Sigmoid colon (tissue), 7 donors: ENCODE results near the gene RFPL3. TPM values are rescaled to one million over a fixed set of nuclear protein-coding genes. Genes with fewer than 3 reads are reported as not detected.
"Not testable (repeated sequence)": the region's sequence is repeated elsewhere in the genome, so short reads cannot be mapped to it uniquely, and the experiment has no call there.

Experiments used
- DNase-seq: peaks from one replicate; pipeline ENCODE4 v3.0.0-alpha.2; 2019
- H3K27ac ChIP-seq, 4 donors: fragments of 200-600 bp; sonication (generic); one replicate each; pipeline ENCODE4 v1.5.1; 2016 to 2019; ENCODE audit warnings: mild to moderate bottlenecking in 1 of 4
- H3K27me3 ChIP-seq, 3 donors: fragments of 200-600 bp; sonication (generic); one replicate each; pipeline ENCODE4 v1.5.1; 2019; ENCODE audit warnings: mild to moderate bottlenecking in 1 of 3
- H3K36me3 ChIP-seq, 4 donors: fragments of 200-600 bp; sonication (generic); one replicate each; pipeline ENCODE4 v1.5.1; 2016 to 2019
- H3K4me1 ChIP-seq, 4 donors: fragments of 200-600 bp; sonication (generic); one replicate each; pipeline ENCODE4 v1.5.1; 2017 to 2019
- H3K4me3 ChIP-seq, 4 donors: fragments of 200-600 bp; sonication (generic); one replicate each; pipeline ENCODE4 v1.5.1; 2017 to 2019; ENCODE audit warnings: mild to moderate bottlenecking in 2 of 4, moderate library complexity in 1 of 4
- H3K9me3 ChIP-seq, 4 donors: fragments of 200-600 bp in 3 of 4; sonication (generic) in 3 of 4; one replicate each; pipeline versions ENCODE4 v1.5.1 to v1.6.1; 2013 to 2019
- EP300 ChIP-seq, 4 donors: sonication (generic); formaldehyde crosslinking; IDR thresholded peaks; one replicate each; pipeline ENCODE4 v1.6.1; 2017; ENCODE audit warnings: antibody characterized with exemption in 4 of 4
- POLR2A ChIP-seq, 2 donors: fragments of 450-650 bp; IDR thresholded peaks; one replicate each; pipeline ENCODE4 v1.6.1; 2016; ENCODE audit warnings: antibody characterized with exemption in 2 of 2, mild to moderate bottlenecking in 2 of 2, moderate library complexity in 2 of 2
- POLR2AphosphoS5 ChIP-seq, 4 donors: sonication (generic); formaldehyde crosslinking; IDR thresholded peaks; one replicate each; pipeline ENCODE4 v1.6.1; 2017; ENCODE audit warnings: antibody characterized with exemption in 4 of 4
- WGBS, 2 donors: extraction: QIAGEN DNeasy Blood & Tissue Kit; methylation state at CpG; one replicate each; pipeline ENCODE4 v1.1.7; 2013; 5-methylcytosine and 5-hydroxymethylcytosine counted together
- intact Hi-C: fragments of 100-400 bp; cut with DNase I; formaldehyde crosslinking; loops from one replicate; pipeline ENCODE4 v1.15.1; 2023
- polyA plus RNA-seq, 3 donors: library from polyadenylated mRNA; stranded (reverse); fragments of 200-250 nt; gene quantifications; one replicate each; pipeline ENCODE4 v1.2.3, GENCODE V29; 2013
- total RNA-seq, 4 donors: library from RNA; depleted of rRNA; stranded (reverse); fragments of >200 nt; gene quantifications; one replicate each; pipeline ENCODE4 v1.1.0, GENCODE V29; 2016
- TF ChIP-seq, protein P1 (sequence below), 4 experiments: fragments of 450-650 bp in 3 of 4; fragments of 200-600 bp in 1 of 4; IDR thresholded peaks; one replicate each; pipeline ENCODE4 v1.5.1; 2016 to 2019; ENCODE audit warnings: antibody characterized with exemption in 4 of 4, mild to moderate bottlenecking in 3 of 4, moderate library complexity in 2 of 4
- donor health status: healthy with polysubstance abuse.
- donor health status: Bipolar disorder and iron deficiency.
- donor health status: healthy.

Gene RFPL3
- total and polyA plus RNA-seq, 7 donors = not detected

GRCh38 chr22:32336771-32337424 lies 20.8 kb upstream of the RFPL3 start:
- no peak overlapping the region for H3K27ac ChIP-seq
- peaks cover 0 to 14% (median 0%) of the 10 kb centered on the region in 4 donors for H3K4me1 ChIP-seq
- no peaks in the 10 kb centered on the region for H3K9me3 ChIP-seq
- DNase-seq = no peak
- TF ChIP-seq POLR2A (IDR thresholded peaks at IDR 0.05) (no peak), POLR2AphosphoS5 (IDR thresholded peaks at IDR 0.05) (no peak), EP300 (IDR thresholded peaks at IDR 0.05) (no peak)
- TF ChIP-seq, protein P1, sequence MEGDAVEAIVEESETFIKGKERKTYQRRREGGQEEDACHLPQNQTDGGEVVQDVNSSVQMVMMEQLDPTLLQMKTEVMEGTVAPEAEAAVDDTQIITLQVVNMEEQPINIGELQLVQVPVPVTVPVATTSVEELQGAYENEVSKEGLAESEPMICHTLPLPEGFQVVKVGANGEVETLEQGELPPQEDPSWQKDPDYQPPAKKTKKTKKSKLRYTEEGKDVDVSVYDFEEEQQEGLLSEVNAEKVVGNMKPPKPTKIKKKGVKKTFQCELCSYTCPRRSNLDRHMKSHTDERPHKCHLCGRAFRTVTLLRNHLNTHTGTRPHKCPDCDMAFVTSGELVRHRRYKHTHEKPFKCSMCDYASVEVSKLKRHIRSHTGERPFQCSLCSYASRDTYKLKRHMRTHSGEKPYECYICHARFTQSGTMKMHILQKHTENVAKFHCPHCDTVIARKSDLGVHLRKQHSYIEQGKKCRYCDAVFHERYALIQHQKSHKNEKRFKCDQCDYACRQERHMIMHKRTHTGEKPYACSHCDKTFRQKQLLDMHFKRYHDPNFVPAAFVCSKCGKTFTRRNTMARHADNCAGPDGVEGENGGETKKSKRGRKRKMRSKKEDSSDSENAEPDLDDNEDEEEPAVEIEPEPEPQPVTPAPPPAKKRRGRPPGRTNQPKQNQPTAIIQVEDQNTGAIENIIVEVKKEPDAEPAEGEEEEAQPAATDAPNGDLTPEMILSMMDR (IDR thresholded peaks at IDR 0.05) = no peak
- H3K27me3 ChIP-seq = peaks cover 0 to 13% (median 7%) of the 10 kb centered on the region in 3 donors
- H3K36me3 ChIP-seq = no peaks in the 10 kb centered on the region
- intact Hi-C loops = no loop called here
- WGBS, 2 donors = 69 to 71% methylated on average over 10 of the region's 10 CpGs
- no peak overlapping the region for H3K4me3 ChIP-seq

DNA sequence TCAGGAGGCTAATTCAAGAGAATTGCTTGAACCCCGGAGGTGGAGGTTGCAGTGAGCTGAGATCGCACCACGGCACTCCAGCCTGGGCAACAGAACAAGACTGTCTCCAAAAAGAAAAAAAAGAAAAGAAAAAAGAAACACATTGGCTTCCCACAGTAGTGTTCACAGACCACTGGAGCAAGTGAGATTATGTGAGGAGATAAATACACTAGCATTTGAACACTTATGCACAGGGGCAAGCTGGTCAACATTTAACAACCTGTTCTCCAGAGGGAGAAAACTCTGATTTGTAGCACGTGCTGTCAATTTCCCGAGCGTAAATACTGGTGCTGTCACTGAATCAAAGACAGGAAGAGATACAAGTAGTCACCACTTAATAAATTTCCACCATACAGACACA lies 20.2 kb upstream of the RFPL3 start:
- intact Hi-C loops, H3K4me3 ChIP-seq, H3K27ac ChIP-seq, H3K9me3 ChIP-seq, DNase-seq, H3K36me3 ChIP-seq: not testable (repeated sequence)
- 61 to 67% methylated on average over 6 of the region's 6 CpGs for WGBS, 2 donors
- H3K27me3 ChIP-seq = peaks cover 0 to 13% (median 7%) of the 10 kb centered on the region in 3 donors
- H3K4me1 ChIP-seq = peaks cover 0 to 14% (median 0%) of the 10 kb centered on the region in 4 donors

DNA sequence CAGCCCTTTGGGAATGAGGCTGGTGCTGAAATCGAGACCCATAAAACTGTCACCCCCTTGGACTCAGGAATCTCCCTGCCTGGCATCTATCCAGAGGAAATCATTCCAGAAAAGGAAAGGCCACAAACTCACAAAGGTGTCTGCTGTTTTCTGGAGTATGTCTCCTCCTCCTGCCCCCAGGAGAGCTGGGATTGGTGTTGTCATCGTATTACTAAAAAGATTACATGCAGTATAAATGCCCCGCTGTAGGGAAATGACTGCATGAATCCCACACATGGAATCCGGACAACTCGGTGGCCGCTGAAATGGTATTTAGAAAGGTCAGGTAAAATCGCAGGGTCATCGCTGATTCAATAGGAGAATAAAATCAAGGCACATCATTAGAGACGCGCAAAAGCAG lies 18.9 kb upstream of the RFPL3 start:
- H3K4me1 ChIP-seq = peaks cover 0 to 14% (median 0%) of the 10 kb centered on the region in 4 donors
- H3K36me3 ChIP-seq = no peaks in the 10 kb centered on the region
- H3K27ac ChIP-seq = no peak overlapping the region
- intact Hi-C loops = no loop called here
- no peaks in the 10 kb centered on the region for H3K9me3 ChIP-seq
- DNase-seq = no peak
- WGBS, 2 donors = 83 to 90% methylated on average over 10 of the region's 10 CpGs
- TF ChIP-seq POLR2A (IDR thresholded peaks at IDR 0.05) = no peak
- no peak for TF ChIP-seq POLR2AphosphoS5 (IDR thresholded peaks at IDR 0.05)
- TF ChIP-seq, protein P1 (IDR thresholded peaks at IDR 0.05) = no peak
- peaks cover 0 to 13% (median under 1%) of the 10 kb centered on the region in 3 donors for H3K27me3 ChIP-seq
- no peak overlapping the region for H3K4me3 ChIP-seq

DNA sequence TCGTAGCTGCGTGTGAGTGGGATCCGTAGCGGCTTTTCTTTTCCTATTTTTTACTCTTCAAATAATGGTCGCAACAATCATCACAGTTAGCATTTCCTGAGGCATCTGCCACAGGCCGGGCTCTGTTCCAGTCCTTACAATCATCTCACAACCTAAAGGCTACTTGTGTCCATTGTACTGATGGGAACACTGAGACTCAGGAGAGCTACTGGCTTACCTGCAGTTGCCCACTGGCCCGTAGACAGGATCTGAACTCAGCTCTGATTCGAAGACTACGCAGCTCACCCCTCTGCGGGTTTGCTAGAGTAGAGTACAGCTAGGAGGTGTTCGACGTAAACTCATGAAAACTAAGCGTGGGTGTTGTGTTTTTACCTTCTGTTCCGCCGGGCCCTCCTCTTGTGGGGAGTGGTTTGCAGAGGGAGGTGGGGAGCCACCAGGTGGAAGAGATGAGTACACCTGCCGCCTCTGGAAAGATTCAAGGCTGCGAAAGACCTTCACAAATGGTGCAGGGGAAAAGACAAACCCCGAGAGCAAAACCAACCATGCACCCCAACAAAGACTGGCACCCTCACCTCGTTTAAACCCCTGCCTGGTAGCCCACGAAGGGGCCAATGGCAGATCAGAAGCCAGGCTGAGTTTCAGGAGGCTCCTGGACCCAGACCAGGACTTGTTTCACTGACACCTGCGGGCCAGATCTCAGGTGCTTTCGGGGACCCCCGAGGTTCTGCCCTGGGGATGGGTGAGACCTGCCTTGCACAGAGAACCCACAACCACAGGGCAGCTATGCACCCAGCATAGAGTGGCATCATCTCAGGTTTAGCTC lies 18.3 kb upstream of the RFPL3 start:
- intact Hi-C loops = no loop called here
- 86 to 89% methylated on average over 23 of the region's 23 CpGs for WGBS, 2 donors
- Histone ChIP-seq H3K4me1 (peaks cover 0 to 14% (median 0%) of the 10 kb centered on the region in 4 donors), H3K9me3 (no peaks in the 10 kb centered on the region), H3K27me3 (peaks cover 0 to 13% (median 0%) of the 10 kb centered on the region in 3 donors), H3K4me3 (no peak overlapping the region), H3K36me3 (no peaks in the 10 kb centered on the region), H3K27ac (no peak overlapping the region)
- TF ChIP-seq POLR2A (IDR thresholded peaks at IDR 0.05) (no peak), POLR2AphosphoS5 (IDR thresholded peaks at IDR 0.05) (no peak), EP300 (IDR thresholded peaks at IDR 0.05) (no peak)
- TF ChIP-seq, protein P1 (IDR thresholded peaks at IDR 0.05) = no peak
- no peak for DNase-seq

DNA sequence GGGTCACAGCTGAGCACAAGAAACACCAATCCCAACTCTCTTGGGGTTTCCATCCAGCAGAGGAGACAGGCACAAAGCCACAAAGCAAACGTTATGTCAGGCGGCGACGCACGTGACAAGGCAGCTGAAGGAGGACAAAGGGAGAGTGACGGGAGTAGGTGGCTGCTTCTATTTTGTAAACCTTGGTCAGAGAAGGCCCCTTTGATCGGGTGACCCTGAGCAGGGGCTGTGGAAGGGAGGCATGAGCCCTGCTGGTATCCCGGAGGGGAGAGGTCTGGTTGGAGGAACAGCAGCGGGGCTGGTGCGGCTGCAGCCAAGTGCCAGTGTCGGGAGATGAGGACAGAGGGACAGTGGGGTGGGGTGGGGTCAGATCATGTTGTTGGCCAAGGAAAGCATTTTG lies 17.3 kb upstream of the RFPL3 start:
- DNase-seq = no peak
- TF ChIP-seq POLR2AphosphoS5 (IDR thresholded peaks at IDR 0.05) = no peak
- no peak for TF ChIP-seq POLR2A (IDR thresholded peaks at IDR 0.05)
- TF ChIP-seq, protein P1 (IDR thresholded peaks at IDR 0.05) = no peak
- no peak for TF ChIP-seq EP300 (IDR thresholded peaks at IDR 0.05)
- Histone ChIP-seq H3K36me3 (no peaks in the 10 kb centered on the region), H3K27ac (no peak overlapping the region), H3K9me3 (no peaks in the 10 kb centered on the region), H3K4me3 (no peak overlapping the region), H3K4me1 (peaks cover 0 to 14% (median 0%) of the 10 kb centered on the region in 4 donors), H3K27me3 (peaks cover 0 to 13% (median 0%) of the 10 kb centered on the region in 3 donors)
- intact Hi-C loops = no loop called here
- 72 to 80% methylated on average over 11 of the region's 11 CpGs for WGBS, 2 donors
